IPS DF 19.7 (cell line): ENCODE measurements around the gene NECAB3.

Experiments used
- DNase-seq: peaks from one replicate; pipeline ENCODE4 v3.0.0-alpha.2; 2013; ENCODE audit warnings: low read depth, low spot score

Gene NECAB3

GRCh38 chr20:33677991-33678702 is 3.9 kb upstream of the NECAB3 start:
- no peak for DNase-seq

- DNase-seq = no peak
Observed at GRCh38 chr20:33676652-33677645, 2.7 kb upstream of the NECAB3 start.

GRCh38 chr20:33676121-33676520 is 1.9 kb upstream of the NECAB3 start:
- DNase-seq = no peak

- no peak for DNase-seq
Observed at GRCh38 chr20:33675136-33675959, 1.1 kb upstream of the NECAB3 start.

GRCh38 chr20:33673410-33674293 is 576 bp downstream of the NECAB3 start:
- no peak for DNase-seq

- DNase-seq = no peak
Observed at GRCh38 chr20:33673114-33673409, 1.2 kb downstream of the NECAB3 start.

GRCh38 chr20:33672426-33673113 is 1.7 kb downstream of the NECAB3 start:
- DNase-seq = no peak

GRCh38 chr20:33671573-33672288 is 2.5 kb downstream of the NECAB3 start:
- no peak for DNase-seq

- DNase-seq = no peak
Observed at GRCh38 chr20:33670715-33671499, 3.3 kb downstream of the NECAB3 start.

- no peak for DNase-seq
Observed at GRCh38 chr20:33669873-33670640, 4.2 kb downstream of the NECAB3 start.

- DNase-seq = no peak
Observed at GRCh38 chr20:33669224-33669623, 5.0 kb downstream of the NECAB3 start.

- DNase-seq = no peak
Observed at GRCh38 chr20:33668466-33669155, 5.6 kb downstream of the NECAB3 start.

GRCh38 chr20:33667676-33668465 is 6.4 kb downstream of the NECAB3 start:
- no peak for DNase-seq

- DNase-seq = no peak
Observed at GRCh38 chr20:33667245-33667675, 7.0 kb downstream of the NECAB3 start.

GRCh38 chr20:33666293-33667244 is 7.7 kb downstream of the NECAB3 start, which contains the start of gene ACTL10:
ACTL10 (plus strand) TSS chr20:33666943; CDS start chr20:33667498, 555 bp downstream.
- DNase-seq = peak; percentile 81
